HepG2 (cell line): ENCODE measurements around the gene C22orf15. TPM values are rescaled to one million over a fixed set of nuclear protein-coding genes. Genes with fewer than 3 reads are reported as not detected.
A peak's percentile ranks its signal among the peaks of the same experiment; 100 is the strongest.

Source experiments
- AGO2 ChIP-seq: fragments of 200-400 bp; formaldehyde crosslinking; optimal IDR thresholded peaks from 2 replicates; pipeline ENCODE3; 2017; ENCODE audit warnings: mild to moderate bottlenecking, low read depth, low read length, moderate library complexity
- ATF3 ChIP-seq: sonication (generic); formaldehyde crosslinking; IDR thresholded peaks from 2 replicates; pipeline ENCODE4 v1.4.0; 2020; ENCODE audit warnings: missing genetic modification reagents
- BORCS8-MEF2B ChIP-seq: sonication (generic); formaldehyde crosslinking; IDR thresholded peaks from 2 replicates; pipeline ENCODE4 v1.8.0; 2022; ENCODE audit warnings: mild to moderate bottlenecking, missing genetic modification reagents
- HMGXB4 ChIP-seq, 2 experiments: sonication (generic) in 1 of 2; formaldehyde crosslinking in 1 of 2; IDR thresholded peaks; 2 replicates each; pipeline versions ENCODE4 v1.4.0 to v1.6.1; 2018 to 2020; ENCODE audit warnings: missing genetic modification reagents in 2 of 2, borderline replicate concordance in 1 of 2, low read depth in 1 of 2, mild to moderate bottlenecking in 1 of 2, missing biosample characterization in 1 of 2
- HNRNPK ChIP-seq: fragments of 200-400 bp; formaldehyde crosslinking; IDR thresholded peaks from 2 replicates; pipeline ENCODE4 v1.6.1; 2018; ENCODE audit warnings: low read length, low read depth, moderate library complexity, mild to moderate bottlenecking; ENCODE audit not compliant: poor library complexity, severe bottlenecking
- HOXD1 ChIP-seq: sonication (generic); formaldehyde crosslinking; IDR thresholded peaks from 2 replicates; pipeline ENCODE4 v1.5.0; 2020; ENCODE audit warnings: missing genetic modification reagents
- KDM3A ChIP-seq: IDR thresholded peaks from 2 replicates; pipeline ENCODE4 v1.6.1; 2018; ENCODE audit warnings: low read depth, missing compliant biosample characterization
- NCOA2 ChIP-seq: sonication (generic); formaldehyde crosslinking; IDR thresholded peaks from 2 replicates; pipeline ENCODE4 v1.8.0; 2022; ENCODE audit warnings: inconsistent platforms
- NFE2 ChIP-seq: sonication (generic); formaldehyde crosslinking; IDR thresholded peaks from 2 replicates; pipeline ENCODE4 v1.4.0; 2020; ENCODE audit warnings: missing genetic modification reagents
- NKX3-1 ChIP-seq: sonication (generic); formaldehyde crosslinking; IDR thresholded peaks from 2 replicates; pipeline ENCODE4 v1.5.0; 2020; ENCODE audit warnings: missing genetic modification reagents
- PHF20 ChIP-seq: sonication (generic); formaldehyde crosslinking; IDR thresholded peaks from 2 replicates; pipeline ENCODE4 v1.5.0; 2020; ENCODE audit warnings: mild to moderate bottlenecking, missing genetic modification reagents
- PITX1 ChIP-seq: sonication (generic); formaldehyde crosslinking; IDR thresholded peaks from 2 replicates; pipeline ENCODE4 v1.5.1; 2020; ENCODE audit warnings: mild to moderate bottlenecking, missing genetic modification reagents
- POLR2A ChIP-seq, 2 experiments: IDR thresholded peaks; 2 replicates each; pipeline ENCODE4 v1.6.1; 2011; ENCODE audit warnings: low read depth in 2 of 2, low read length in 2 of 2, mild to moderate bottlenecking in 1 of 2, moderate library complexity in 1 of 2; ENCODE audit not compliant: insufficient read depth in 1 of 2
- PTBP1 ChIP-seq: fragments of 200-400 bp; formaldehyde crosslinking; IDR thresholded peaks from 2 replicates; pipeline ENCODE4 v1.6.1; 2018; ENCODE audit warnings: low read length, low read depth; ENCODE audit not compliant: poor library complexity, severe bottlenecking
- RFX5 ChIP-seq: IDR thresholded peaks from 2 replicates; pipeline ENCODE4 v1.6.1; 2011; ENCODE audit warnings: low read depth, low read length, improper control_type of control experiment
- SAFB2 ChIP-seq: sonication (generic); formaldehyde crosslinking; IDR thresholded peaks from 2 replicates; pipeline ENCODE4 v1.5.1; 2020; ENCODE audit warnings: missing genetic modification reagents, low read depth, mild to moderate bottlenecking, borderline replicate concordance
- SIX1 ChIP-seq: sonication (generic); formaldehyde crosslinking; IDR thresholded peaks from 2 replicates; pipeline ENCODE4 v1.4.0; 2020; ENCODE audit warnings: missing genetic modification reagents, borderline replicate concordance
- SPEN ChIP-seq: sonication (generic); formaldehyde crosslinking; IDR thresholded peaks from 2 replicates; pipeline ENCODE4 v1.5.1; 2020; ENCODE audit warnings: low read depth, mild to moderate bottlenecking, missing genetic modification reagents
- ZNF101 ChIP-seq: sonication (generic); formaldehyde crosslinking; IDR thresholded peaks from 2 replicates; pipeline ENCODE4 v1.4.0; 2020; ENCODE audit warnings: mild to moderate bottlenecking, low read depth, missing genetic modification reagents, borderline replicate concordance
- ZNF235 ChIP-seq: sonication (generic); formaldehyde crosslinking; IDR thresholded peaks from 2 replicates; pipeline ENCODE4 v1.8.1; 2023; ENCODE audit warnings: mild to moderate bottlenecking, missing genetic modification reagents, borderline replicate concordance
- ZNF253 ChIP-seq: sonication (generic); formaldehyde crosslinking; IDR thresholded peaks from 2 replicates; pipeline ENCODE4 v1.8.0; 2022; ENCODE audit warnings: mild to moderate bottlenecking, missing genetic modification reagents, borderline replicate concordance
- ZNF441 ChIP-seq: sonication (generic); formaldehyde crosslinking; IDR thresholded peaks from 2 replicates; pipeline ENCODE4 v1.7.0; 2021; ENCODE audit warnings: missing genetic modification reagents, borderline replicate concordance
- ZNF674 ChIP-seq: sonication (generic); formaldehyde crosslinking; IDR thresholded peaks from 2 replicates; pipeline ENCODE4 v1.5.0; 2020; ENCODE audit warnings: low read depth, mild to moderate bottlenecking, missing genetic modification reagents
- ZNF776 ChIP-seq: sonication (generic); formaldehyde crosslinking; IDR thresholded peaks from 2 replicates; pipeline ENCODE4 v1.4.0; 2020; ENCODE audit warnings: mild to moderate bottlenecking, missing genetic modification reagents
- ZNF777 ChIP-seq: sonication (generic); formaldehyde crosslinking; IDR thresholded peaks from 2 replicates; pipeline ENCODE4 v1.4.0; 2020; ENCODE audit warnings: missing genetic modification reagents
- polyA plus RNA-seq, 8 experiments: library from polyadenylated mRNA; depleted of rRNA in 3 of 8; stranded (reverse) in 7 of 8; unstranded in 1 of 8; fragments of >200 nt; fragmentation: Illumina TruSeq in 4 of 8; extraction: Trizol in 4 of 8; gene quantifications; 2 replicates each; pipeline versions ENCODE4 v1.2.1 to v1.2.3, GENCODE V29; 2011 to 2016; ENCODE audit warnings: low read depth in 4 of 8, missing spikeins in 1 of 8, mixed read lengths in 1 of 8; ENCODE audit not compliant: insufficient read depth in 1 of 8
- total RNA-seq, 5 experiments: library from RNA; depleted of rRNA; stranded (reverse); fragments of >200 nt; fragmentation: Illumina TruSeq; extraction: Trizol; gene quantifications; 2 replicates each; pipeline ENCODE4 v1.2.3, GENCODE V29; 2016; ENCODE audit warnings: low read depth in 1 of 5
- TF ChIP-seq, protein P1 (sequence below): sonication (generic); formaldehyde crosslinking; IDR thresholded peaks from 2 replicates; pipeline ENCODE4 v1.5.1; 2020; ENCODE audit warnings: mild to moderate bottlenecking, missing genetic modification reagents, moderate library complexity

The C22orf15 gene
- total and polyA plus RNA-seq, 2 of the 13 experiments (the other 11 are each of a cell fraction or from before 2014, with no cell fraction given) = not detected

GRCh38 chr22:23786752-23787599, 24.2 kb downstream of the C22orf15 start, which contains the start of gene SMARCB1 (continued):
- TF ChIP-seq ZNF777 (CRISPR knock-in tag) (peak; percentile 37; the same call in 1 of the 2 replicates), ZNF101 (CRISPR knock-in tag) (no peak), BORCS8-MEF2B (CRISPR knock-in tag) (peak; percentile 77), POLR2A (IDR thresholded peaks at IDR 0.05; ENCODE audit: insufficient read depth in 1 of 2, low read depth in 2 of 2, low read length in 2 of 2) (peak; percentile 66 to 82), SAFB2 (peak; percentile 81; the same call in 1 of the 2 replicates), SPEN (peak; percentile 28), NCOA2 (CRISPR knock-in tag) (no peak), PITX1 (CRISPR knock-in tag) (0 out of 2 replicates have a peak, but pooled peaks have one; percentile 24), ZNF674 (peak; percentile 78; the same call in 1 of the 2 replicates), ZNF776 (CRISPR knock-in tag) (0 out of 2 replicates have a peak, but pooled peaks have one; percentile 65), PHF20 (CRISPR knock-in tag) (peak; percentile 53; the same call in 1 of the 2 replicates), RFX5 (no peak), ZNF253 (CRISPR knock-in tag) (no peak), KDM3A (peak; percentile 62; the same call in 1 of the 2 replicates), HOXD1 (CRISPR knock-in tag) (peak; percentile 57; the same call in 1 of the 2 replicates), SIX1 (CRISPR knock-in tag) (no peak), HMGXB4 (CRISPR knock-in tag; IDR thresholded peaks at IDR 0.05; ENCODE audit: borderline replicate concordance in 1 of 2, low read depth in 1 of 2) (peak in 1 of 2 experiments; percentile 70; a peak in 3 of 4 replicates), ATF3 (CRISPR knock-in tag) (0 out of 2 replicates have a peak, but pooled peaks have one; percentile 10), AGO2 (peak; percentile 92), NFE2 (CRISPR knock-in tag) (no peak), HNRNPK (peak; percentile 27), NKX3-1 (CRISPR knock-in tag) (0 out of 2 replicates have a peak, but pooled peaks have one; percentile 47), ZNF235 (CRISPR knock-in tag) (0 out of 2 replicates have a peak, but pooled peaks have one; percentile 66), ZNF441 (peak; percentile 57; the same call in 1 of the 2 replicates), PTBP1 (no peak)
- TF ChIP-seq, protein P1, sequence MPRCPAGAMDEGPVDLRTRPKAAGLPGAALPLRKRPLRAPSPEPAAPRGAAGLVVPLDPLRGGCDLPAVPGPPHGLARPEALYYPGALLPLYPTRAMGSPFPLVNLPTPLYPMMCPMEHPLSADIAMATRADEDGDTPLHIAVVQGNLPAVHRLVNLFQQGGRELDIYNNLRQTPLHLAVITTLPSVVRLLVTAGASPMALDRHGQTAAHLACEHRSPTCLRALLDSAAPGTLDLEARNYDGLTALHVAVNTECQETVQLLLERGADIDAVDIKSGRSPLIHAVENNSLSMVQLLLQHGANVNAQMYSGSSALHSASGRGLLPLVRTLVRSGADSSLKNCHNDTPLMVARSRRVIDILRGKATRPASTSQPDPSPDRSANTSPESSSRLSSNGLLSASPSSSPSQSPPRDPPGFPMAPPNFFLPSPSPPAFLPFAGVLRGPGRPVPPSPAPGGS (CRISPR knock-in tag) = peak; percentile 77; the same call in 1 of the 2 replicates
